K562 treated with DMSO at 1 percent for 24 hours (cell line): Measurements from ENCODE around the gene DZIP1. TPM values are rescaled to one million over a fixed set of nuclear protein-coding genes. Genes with fewer than 3 reads are reported as not detected.

Experiments
- total RNA-seq: library from RNA; unstranded; fragments of 300-600 nt; gene quantifications from 2 replicates; pipeline ENCODE4 v1.2.3, GENCODE V29; 2022; ENCODE audit warnings: low read depth; ENCODE audit not compliant: insufficient read depth

Gene DZIP1
- total RNA-seq: not detected in 2 replicates

GRCh38 chr13:95644601-95645052, at the start of gene DZIP1:
DZIP1 (minus strand) TSS chr13:95644706; CDS start chr13:95642029, 2,677 bp downstream.

GRCh38 chr13:95676762-95677563, 32.5 kb upstream of the DZIP1 start, which contains the start of gene DNAJC3:
DNAJC3 (plus strand) TSS chr13:95677139; CDS start chr13:95677256, 117 bp downstream.

GRCh38 chr13:95552539-95553441, 91.7 kb downstream of the DZIP1 start, which contains the start of gene CLDN10:
CLDN10 (plus strand) TSS chr13:95552720; CDS start chr13:95552754, 34 bp downstream.

Other genes with a start within 250 kb of the DZIP1 start
- gene CLDN10, start 92.0 kb downstream of the DZIP1 start, total RNA-seq: not detected in 2 replicates
- 10.1 and 10.2 TPM in 2 replicates for gene DNAJC3, start 32.4 kb upstream of the DZIP1 start, total RNA-seq